HepG2 (cell line): Measurements from ENCODE around the gene TMEM143. TPM values are rescaled to one million over a fixed set of nuclear protein-coding genes. Genes with fewer than 3 reads are reported as not detected.
A peak's percentile ranks its signal among the peaks of the same experiment; 100 is the strongest.

Experiments
- FIP1L1 ChIP-seq: fragments of 200-400 bp; formaldehyde crosslinking; IDR thresholded peaks from 2 replicates; pipeline ENCODE4 v1.6.1; 2018; ENCODE audit warnings: low read depth, mild to moderate bottlenecking, low read length, moderate library complexity, borderline replicate concordance; ENCODE audit not compliant: insufficient read depth
- TEAD3 ChIP-seq: optimal IDR thresholded peaks from 2 replicates; pipeline ENCODE3; 2016; ENCODE audit warnings: borderline replicate concordance
- TSC22D2 ChIP-seq: sonication (generic); formaldehyde crosslinking; IDR thresholded peaks from 2 replicates; pipeline ENCODE4 v1.5.1; 2020; ENCODE audit warnings: missing genetic modification reagents, mild to moderate bottlenecking, borderline replicate concordance
- ZNF263 ChIP-seq: sonication (generic); formaldehyde crosslinking; IDR thresholded peaks from 2 replicates; pipeline ENCODE4 v1.4.0; 2020; ENCODE audit warnings: missing genetic modification reagents
- ZNF549 ChIP-seq: sonication (generic); formaldehyde crosslinking; IDR thresholded peaks from 2 replicates; pipeline ENCODE4 v1.5.0; 2020; ENCODE audit warnings: missing genetic modification reagents
- ZNF7 ChIP-seq: IDR thresholded peaks from 2 replicates; pipeline ENCODE4 v1.6.1; 2016; ENCODE audit warnings: missing biosample characterization, missing genetic modification reagents
- ZNF790 ChIP-seq: sonication (generic); formaldehyde crosslinking; IDR thresholded peaks from 2 replicates; pipeline ENCODE4 v1.8.0; 2022; ENCODE audit warnings: missing genetic modification reagents, mild to moderate bottlenecking, borderline replicate concordance
- ZSCAN9 ChIP-seq: IDR thresholded peaks from 2 replicates; pipeline ENCODE4 v1.6.1; 2016; ENCODE audit warnings: borderline replicate concordance
- polyA plus RNA-seq, 8 experiments: library from polyadenylated mRNA; depleted of rRNA in 3 of 8; stranded (reverse) in 7 of 8; unstranded in 1 of 8; fragments of >200 nt; fragmentation: Illumina TruSeq in 4 of 8; extraction: Trizol in 4 of 8; gene quantifications; 2 replicates each; pipeline versions ENCODE4 v1.2.1 to v1.2.3, GENCODE V29; 2011 to 2016; ENCODE audit warnings: low read depth in 4 of 8, missing spikeins in 1 of 8, mixed read lengths in 1 of 8; ENCODE audit not compliant: insufficient read depth in 1 of 8
- total RNA-seq, 5 experiments: library from RNA; depleted of rRNA; stranded (reverse); fragments of >200 nt; fragmentation: Illumina TruSeq; extraction: Trizol; gene quantifications; 2 replicates each; pipeline ENCODE4 v1.2.3, GENCODE V29; 2016; ENCODE audit warnings: low read depth in 1 of 5
- TF ChIP-seq, protein P1 (sequence below): sonication (generic); formaldehyde crosslinking; IDR thresholded peaks from 2 replicates; pipeline ENCODE4 v1.9.0; 2021; ENCODE audit warnings: missing genetic modification reagents, mild to moderate bottlenecking, borderline replicate concordance
- TF ChIP-seq, protein P2 (sequence below): sonication (generic); formaldehyde crosslinking; IDR thresholded peaks from 2 replicates; pipeline ENCODE4 v1.5.0; 2020; ENCODE audit warnings: missing genetic modification reagents
- TF ChIP-seq, protein P3 (sequence below): sonication (generic); formaldehyde crosslinking; IDR thresholded peaks from 2 replicates; pipeline ENCODE4 v1.4.0; 2020; ENCODE audit warnings: missing genetic modification reagents, borderline replicate concordance
- TF ChIP-seq, protein P4 (sequence below): sonication (generic); formaldehyde crosslinking; IDR thresholded peaks from 2 replicates; pipeline ENCODE4 v1.4.0; 2020; ENCODE audit warnings: missing genetic modification reagents
- TF ChIP-seq, protein P5 (sequence below): sonication (generic); formaldehyde crosslinking; IDR thresholded peaks from 2 replicates; pipeline ENCODE4 v1.8.1; 2023; ENCODE audit warnings: mild to moderate bottlenecking, missing genetic modification reagents, borderline replicate concordance
- TF ChIP-seq, protein P6 (sequence below): sonication (generic); formaldehyde crosslinking; IDR thresholded peaks from 2 replicates; pipeline ENCODE4 v1.8.1; 2023; ENCODE audit warnings: mild to moderate bottlenecking, missing genetic modification reagents
- TF ChIP-seq, protein P7 (sequence below): sonication (generic); formaldehyde crosslinking; IDR thresholded peaks from 2 replicates; pipeline ENCODE4 v1.4.0; 2020; ENCODE audit warnings: missing genetic modification reagents

Gene TMEM143
- total and polyA plus RNA-seq, 2 of the 13 experiments (the other 11 are each of a cell fraction or from before 2014, with no cell fraction given) = 7.7 to 11.3 TPM

DNA sequence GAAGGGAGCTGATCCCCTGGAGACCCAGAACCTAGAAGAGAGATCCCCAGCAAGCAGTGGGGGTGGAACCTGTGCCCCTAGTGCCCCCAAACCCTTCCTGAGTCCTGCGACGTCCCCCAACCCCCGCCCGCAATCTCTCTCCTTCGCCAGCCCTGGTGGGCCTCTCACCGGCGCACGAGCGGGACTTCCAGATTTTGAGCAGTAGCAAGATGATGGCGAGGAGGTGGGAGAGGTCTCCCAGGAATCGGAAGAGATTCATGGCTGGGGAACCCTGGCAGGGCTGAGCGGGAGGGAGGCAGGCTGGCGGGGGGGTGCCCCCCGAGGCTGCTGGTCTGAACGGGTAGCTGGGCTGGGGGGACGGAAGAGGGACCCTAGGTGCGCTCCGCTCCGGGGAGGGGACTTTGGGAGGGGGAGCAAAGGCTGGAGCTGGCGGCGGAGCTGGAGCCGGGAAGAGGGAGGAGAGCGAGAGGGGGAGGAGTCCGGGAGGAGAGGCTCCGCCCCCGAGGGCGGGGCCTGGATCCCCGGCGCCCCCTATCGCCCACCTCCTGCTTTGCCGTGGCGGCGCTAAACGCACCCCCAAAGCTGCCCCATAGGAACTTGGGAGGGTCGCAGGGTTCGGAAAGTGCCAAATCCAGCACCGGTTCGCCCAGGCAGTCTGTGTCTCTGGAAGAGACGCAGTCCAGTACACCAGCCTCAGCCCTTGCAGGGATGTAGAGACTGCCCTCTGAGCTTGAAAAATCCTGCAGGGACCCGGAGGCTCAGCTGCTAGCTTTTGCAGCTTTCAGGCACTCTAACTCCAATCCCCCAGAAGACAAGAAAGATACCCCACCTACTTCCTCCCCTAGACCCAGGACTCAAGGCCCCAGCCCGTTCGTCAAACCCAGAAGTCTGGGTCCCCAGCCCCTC, 27.6 kb upstream of the TMEM143 start, which contains the start of gene KDELR1 (continued):
- TF ChIP-seq, protein P1, sequence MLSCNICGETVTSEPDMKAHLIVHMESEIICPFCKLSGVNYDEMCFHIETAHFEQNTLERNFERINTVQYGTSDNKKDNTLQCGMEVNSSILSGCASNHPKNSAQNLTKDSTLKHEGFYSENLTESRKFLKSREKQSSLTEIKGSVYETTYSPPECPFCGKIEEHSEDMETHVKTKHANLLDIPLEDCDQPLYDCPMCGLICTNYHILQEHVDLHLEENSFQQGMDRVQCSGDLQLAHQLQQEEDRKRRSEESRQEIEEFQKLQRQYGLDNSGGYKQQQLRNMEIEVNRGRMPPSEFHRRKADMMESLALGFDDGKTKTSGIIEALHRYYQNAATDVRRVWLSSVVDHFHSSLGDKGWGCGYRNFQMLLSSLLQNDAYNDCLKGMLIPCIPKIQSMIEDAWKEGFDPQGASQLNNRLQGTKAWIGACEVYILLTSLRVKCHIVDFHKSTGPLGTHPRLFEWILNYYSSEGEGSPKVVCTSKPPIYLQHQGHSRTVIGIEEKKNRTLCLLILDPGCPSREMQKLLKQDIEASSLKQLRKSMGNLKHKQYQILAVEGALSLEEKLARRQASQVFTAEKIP (CRISPR knock-in tag) = no peak
- TF ChIP-seq TEAD3 (no peak), ZNF7 (CRISPR knock-in tag) (no peak), ZNF790 (CRISPR knock-in tag) (no peak; the same call in 1 of the 2 replicates), ZNF263 (CRISPR knock-in tag) (0 out of 2 replicates have a peak, but pooled peaks have one; percentile 29), TSC22D2 (CRISPR knock-in tag) (no peak), ZNF549 (CRISPR knock-in tag) (no peak), ZSCAN9 (no peak), FIP1L1 (no peak)
- TF ChIP-seq, protein P2, sequence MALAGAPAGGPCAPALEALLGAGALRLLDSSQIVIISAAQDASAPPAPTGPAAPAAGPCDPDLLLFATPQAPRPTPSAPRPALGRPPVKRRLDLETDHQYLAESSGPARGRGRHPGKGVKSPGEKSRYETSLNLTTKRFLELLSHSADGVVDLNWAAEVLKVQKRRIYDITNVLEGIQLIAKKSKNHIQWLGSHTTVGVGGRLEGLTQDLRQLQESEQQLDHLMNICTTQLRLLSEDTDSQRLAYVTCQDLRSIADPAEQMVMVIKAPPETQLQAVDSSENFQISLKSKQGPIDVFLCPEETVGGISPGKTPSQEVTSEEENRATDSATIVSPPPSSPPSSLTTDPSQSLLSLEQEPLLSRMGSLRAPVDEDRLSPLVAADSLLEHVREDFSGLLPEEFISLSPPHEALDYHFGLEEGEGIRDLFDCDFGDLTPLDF (CRISPR knock-in tag) = no peak
- TF ChIP-seq, protein P3, sequence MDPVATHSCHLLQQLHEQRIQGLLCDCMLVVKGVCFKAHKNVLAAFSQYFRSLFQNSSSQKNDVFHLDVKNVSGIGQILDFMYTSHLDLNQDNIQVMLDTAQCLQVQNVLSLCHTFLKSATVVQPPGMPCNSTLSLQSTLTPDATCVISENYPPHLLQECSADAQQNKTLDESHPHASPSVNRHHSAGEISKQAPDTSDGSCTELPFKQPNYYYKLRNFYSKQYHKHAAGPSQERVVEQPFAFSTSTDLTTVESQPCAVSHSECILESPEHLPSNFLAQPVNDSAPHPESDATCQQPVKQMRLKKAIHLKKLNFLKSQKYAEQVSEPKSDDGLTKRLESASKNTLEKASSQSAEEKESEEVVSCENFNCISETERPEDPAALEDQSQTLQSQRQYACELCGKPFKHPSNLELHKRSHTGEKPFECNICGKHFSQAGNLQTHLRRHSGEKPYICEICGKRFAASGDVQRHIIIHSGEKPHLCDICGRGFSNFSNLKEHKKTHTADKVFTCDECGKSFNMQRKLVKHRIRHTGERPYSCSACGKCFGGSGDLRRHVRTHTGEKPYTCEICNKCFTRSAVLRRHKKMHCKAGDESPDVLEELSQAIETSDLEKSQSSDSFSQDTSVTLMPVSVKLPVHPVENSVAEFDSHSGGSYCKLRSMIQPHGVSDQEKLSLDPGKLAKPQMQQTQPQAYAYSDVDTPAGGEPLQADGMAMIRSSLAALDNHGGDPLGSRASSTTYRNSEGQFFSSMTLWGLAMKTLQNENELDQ (CRISPR knock-in tag) = no peak
- TF ChIP-seq, protein P4, sequence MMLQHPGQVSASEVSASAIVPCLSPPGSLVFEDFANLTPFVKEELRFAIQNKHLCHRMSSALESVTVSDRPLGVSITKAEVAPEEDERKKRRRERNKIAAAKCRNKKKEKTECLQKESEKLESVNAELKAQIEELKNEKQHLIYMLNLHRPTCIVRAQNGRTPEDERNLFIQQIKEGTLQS (CRISPR knock-in tag) = no peak
- TF ChIP-seq, protein P5, sequence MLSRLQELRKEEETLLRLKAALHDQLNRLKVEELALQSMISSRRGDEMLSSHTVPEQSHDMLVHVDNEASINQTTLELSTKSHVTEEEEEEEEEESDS (CRISPR knock-in tag) = no peak
- TF ChIP-seq, protein P6, sequence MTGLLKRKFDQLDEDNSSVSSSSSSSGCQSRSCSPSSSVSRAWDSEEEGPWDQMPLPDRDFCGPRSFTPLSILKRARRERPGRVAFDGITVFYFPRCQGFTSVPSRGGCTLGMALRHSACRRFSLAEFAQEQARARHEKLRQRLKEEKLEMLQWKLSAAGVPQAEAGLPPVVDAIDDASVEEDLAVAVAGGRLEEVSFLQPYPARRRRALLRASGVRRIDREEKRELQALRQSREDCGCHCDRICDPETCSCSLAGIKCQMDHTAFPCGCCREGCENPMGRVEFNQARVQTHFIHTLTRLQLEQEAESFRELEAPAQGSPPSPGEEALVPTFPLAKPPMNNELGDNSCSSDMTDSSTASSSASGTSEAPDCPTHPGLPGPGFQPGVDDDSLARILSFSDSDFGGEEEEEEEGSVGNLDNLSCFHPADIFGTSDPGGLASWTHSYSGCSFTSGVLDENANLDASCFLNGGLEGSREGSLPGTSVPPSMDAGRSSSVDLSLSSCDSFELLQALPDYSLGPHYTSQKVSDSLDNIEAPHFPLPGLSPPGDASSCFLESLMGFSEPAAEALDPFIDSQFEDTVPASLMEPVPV = no peak
- TF ChIP-seq, protein P7, sequence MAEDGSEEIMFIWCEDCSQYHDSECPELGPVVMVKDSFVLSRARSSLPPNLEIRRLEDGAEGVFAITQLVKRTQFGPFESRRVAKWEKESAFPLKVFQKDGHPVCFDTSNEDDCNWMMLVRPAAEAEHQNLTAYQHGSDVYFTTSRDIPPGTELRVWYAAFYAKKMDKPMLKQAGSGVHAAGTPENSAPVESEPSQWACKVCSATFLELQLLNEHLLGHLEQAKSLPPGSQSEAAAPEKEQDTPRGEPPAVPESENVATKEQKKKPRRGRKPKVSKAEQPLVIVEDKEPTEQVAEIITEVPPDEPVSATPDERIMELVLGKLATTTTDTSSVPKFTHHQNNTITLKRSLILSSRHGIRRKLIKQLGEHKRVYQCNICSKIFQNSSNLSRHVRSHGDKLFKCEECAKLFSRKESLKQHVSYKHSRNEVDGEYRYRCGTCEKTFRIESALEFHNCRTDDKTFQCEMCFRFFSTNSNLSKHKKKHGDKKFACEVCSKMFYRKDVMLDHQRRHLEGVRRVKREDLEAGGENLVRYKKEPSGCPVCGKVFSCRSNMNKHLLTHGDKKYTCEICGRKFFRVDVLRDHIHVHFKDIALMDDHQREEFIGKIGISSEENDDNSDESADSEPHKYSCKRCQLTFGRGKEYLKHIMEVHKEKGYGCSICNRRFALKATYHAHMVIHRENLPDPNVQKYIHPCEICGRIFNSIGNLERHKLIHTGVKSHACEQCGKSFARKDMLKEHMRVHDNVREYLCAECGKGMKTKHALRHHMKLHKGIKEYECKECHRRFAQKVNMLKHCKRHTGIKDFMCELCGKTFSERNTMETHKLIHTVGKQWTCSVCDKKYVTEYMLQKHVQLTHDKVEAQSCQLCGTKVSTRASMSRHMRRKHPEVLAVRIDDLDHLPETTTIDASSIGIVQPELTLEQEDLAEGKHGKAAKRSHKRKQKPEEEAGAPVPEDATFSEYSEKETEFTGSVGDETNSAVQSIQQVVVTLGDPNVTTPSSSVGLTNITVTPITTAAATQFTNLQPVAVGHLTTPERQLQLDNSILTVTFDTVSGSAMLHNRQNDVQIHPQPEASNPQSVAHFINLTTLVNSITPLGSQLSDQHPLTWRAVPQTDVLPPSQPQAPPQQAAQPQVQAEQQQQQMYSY (CRISPR knock-in tag) = no peak
